NK-92 treated with Interleukin-12 subunit alpha and Interleukin-12 subunit beta, amount 100 ng/mL, for 24 hours (cell line): ENCODE measurements around the gene RAB11FIP5.

Experiments used
- DNase-seq: peaks from one replicate; lab custom pipeline; 2025; lab: John Stamatoyannopoulos, UW

RAB11FIP5 gene

GRCh38 chr2:73033142-73033765, 79.5 kb downstream of the RAB11FIP5 start:
- DNase-seq, result no peak

GRCh38 chr2:73032702-73033097, 80.0 kb downstream of the RAB11FIP5 start:
- DNase-seq, result no peak

GRCh38 chr2:73031725-73032701, 80.7 kb downstream of the RAB11FIP5 start:
- DNase-seq, result no peak

- DNase-seq, result no peak
Observed at GRCh38 chr2:73031095-73031678, 81.6 kb downstream of the RAB11FIP5 start.

GRCh38 chr2:73028841-73029240, 83.9 kb downstream of the RAB11FIP5 start:
- DNase-seq, result no peak

GRCh38 chr2:73027340-73027739, 85.4 kb downstream of the RAB11FIP5 start:
- no peak for DNase-seq

GRCh38 chr2:73023497-73023896, 89.3 kb downstream of the RAB11FIP5 start:
- no peak for DNase-seq
